HG02981 (cell line): ENCODE measurements around the gene PHC2.

ENCODE experiments used
- ATAC-seq: cut with Tn5 transposase; IDR thresholded peaks from one replicate; pipeline ENCODE4 v1.9.1; 2021; ENCODE audit warnings: mild to moderate bottlenecking, moderate library complexity; ENCODE audit not compliant: unreplicated experiment

PHC2 gene

DNA sequence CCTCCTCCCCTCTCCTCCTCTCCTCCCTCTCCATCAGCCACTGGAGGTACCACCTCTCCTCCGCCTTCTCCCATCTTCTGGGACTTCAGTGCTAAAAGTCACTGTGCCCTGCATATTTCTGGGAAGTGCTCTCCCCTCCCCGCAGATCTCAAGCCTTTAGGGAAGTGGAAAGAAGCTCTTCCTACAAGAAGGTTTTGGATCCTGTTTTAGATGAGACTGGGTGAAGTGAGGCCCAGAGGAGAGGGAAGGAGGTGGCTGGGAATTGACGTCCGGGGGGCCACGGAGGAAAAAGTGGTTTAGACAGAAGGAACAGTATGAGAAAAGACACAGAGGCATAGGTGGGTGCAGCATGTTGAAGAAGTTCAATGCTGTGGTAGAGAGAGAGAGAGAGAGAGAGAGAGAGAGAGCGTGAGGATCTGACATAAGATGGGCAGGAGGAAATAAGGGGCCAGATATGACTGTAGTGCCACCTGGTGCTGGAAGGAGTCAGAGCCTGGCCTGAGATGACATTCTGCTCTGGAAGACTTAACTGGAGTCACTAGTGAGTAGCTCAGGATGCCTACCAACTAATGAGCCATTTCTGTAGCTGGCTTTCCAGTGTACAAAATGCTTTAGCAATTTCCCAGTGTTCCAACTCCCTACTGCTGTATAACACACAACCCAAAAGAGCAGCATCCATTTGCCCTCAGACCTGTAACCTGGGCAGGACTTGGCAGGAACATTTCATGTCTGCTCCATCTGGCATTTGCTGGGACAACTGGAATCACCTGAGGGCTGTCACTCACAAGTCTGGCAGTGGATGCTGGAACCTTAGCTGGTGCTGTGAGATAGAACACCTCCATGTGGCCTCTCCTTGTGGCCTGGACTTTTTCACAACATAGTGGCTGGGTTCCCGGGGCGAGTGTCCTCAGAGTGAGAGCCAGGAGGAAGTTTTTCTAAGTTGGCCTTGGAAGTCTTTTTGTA is 24.9 kb upstream of the PHC2 start:
- peak; percentile 55 for ATAC-seq

DNA sequence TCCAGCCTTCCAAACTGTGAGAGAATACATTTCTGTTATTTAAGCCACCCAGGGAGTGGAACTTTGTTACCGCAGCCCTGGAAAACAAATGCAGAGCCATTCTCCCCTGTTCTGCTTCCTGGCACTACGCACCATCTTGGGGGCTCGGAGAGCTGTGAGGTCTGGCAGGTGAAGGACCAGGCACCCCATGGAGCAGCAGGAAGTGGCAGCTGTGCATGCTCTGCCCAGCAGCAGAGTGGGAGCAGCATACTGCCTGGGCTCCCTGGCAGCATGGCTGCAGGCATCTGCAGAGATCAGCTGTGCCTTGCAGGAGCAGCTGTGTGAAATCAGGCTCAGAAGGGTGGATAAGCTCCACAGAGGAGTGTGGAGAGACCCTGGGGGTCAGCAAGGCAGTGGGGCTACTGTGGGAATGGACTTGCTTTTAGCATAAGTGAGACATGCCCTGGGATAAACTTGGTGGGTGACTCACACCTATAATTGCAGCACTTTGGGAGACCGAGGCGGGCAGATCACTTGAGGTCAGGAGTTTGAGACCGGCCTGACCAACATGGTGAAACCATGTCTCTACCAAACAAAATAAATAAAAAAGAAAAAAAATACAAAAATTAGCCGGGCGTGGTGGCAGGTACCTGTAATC is 23.9 kb upstream of the PHC2 start:
- no peak for ATAC-seq

DNA sequence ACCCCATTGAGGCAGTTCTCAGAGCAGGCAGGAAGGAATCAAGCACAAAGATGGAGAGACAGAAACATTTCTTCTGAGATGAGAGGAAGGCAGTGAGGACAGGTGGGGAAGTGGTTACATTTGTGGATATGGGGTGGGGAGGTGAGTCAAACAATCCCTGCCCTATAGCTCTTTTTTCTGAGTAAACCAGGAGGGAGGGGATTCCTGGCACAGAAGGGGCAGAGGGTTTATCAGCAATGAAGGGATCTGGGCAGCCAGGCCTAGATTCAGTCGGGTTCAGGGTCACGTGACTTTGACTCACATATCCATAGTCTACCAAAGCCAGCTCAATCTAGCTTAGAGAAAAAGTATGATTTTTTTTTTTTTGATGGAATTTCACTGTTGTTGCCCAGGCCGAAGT is 15.7 kb upstream of the PHC2 start:
- no peak for ATAC-seq

DNA sequence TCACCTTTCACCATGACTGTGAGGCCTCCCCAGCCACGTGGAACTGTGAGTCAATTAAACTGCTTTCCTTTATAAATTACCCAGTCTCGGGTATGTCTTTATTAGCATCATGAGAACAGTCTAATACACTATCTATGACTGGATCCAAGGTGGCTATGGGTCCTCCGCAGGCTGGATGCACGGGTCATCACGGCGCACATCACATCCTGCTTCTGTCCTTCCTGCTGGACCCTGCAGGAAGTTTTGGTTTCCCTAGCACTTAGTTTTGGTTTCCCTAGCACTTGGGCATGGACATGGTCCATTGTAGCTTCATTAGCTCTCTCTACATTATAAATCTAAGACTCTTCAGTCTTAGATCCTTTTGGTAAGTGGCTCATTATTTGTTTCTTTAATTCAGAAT is 14.2 kb upstream of the PHC2 start:
- no peak for ATAC-seq

DNA sequence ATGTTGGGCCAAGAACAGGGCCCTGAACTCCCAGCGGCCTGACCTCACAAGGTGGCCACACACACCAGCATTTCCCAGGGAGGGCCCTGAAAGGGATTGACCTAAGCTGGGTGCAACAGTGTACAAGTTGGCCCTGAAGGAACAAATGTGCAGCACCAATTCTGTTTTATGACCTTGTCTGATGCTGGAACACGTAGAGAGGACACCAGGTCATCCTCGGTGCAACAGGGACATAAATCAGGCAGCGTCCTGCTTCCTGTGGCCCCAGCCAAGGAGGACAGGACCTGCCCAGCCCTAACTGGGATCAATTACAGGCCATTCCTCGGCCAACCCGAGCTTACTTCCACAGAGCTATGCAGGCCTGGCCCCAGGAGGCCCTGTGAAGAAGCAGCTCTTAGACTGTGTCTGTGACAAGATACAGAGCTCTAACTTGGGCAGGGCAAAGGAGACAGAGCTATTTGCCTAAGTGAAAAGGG is 12.8 kb upstream of the PHC2 start:
- no peak for ATAC-seq

DNA sequence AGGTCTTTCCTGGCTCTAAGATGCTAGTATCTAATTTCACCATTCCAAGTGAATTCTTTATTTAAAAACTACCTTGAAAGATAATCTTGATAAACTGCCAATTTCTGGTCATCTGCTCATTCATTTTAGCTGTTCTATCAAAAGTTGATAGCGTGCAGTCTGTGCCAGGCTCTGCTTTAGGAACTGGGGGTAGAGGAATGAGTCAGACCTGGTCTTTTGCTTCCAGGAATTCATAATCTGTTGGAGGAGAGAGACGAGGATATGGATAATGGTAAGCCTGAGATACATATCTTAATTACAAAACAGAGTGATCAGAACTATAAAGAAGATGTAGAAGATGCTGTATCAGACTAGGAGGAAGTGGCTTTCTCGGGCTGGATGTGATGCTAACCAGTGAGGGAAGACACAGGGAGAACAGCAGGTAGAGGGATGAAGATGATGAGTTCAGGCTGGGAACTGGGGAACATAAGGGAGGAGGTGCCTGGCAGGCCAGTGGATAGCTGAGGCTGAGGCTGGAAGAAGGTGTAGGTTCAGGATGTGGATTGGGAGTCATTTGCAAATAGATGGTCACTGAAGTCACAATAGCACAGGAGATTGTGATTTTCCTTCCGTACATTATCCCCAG is 12.3 kb upstream of the PHC2 start:
- ATAC-seq = no peak

DNA sequence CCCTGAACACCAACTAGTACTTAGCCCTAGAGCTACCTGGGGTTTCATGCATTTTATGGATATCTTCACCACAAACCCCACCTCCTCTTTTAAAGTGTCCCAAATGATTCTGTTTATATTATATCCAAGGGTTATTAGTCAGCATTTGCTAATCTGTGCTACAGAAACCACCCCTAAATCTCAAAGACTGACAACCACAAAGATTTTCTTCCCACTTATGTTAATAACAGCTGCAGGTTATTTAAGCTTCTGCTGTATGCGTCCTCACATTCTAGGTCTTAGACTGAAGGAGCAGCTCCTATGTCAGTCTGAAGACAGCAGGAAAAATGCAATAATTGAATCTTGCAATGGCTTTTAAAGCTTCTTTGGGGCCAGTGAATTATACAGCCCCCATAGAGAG is 11.2 kb upstream of the PHC2 start:
- ATAC-seq = no peak

DNA sequence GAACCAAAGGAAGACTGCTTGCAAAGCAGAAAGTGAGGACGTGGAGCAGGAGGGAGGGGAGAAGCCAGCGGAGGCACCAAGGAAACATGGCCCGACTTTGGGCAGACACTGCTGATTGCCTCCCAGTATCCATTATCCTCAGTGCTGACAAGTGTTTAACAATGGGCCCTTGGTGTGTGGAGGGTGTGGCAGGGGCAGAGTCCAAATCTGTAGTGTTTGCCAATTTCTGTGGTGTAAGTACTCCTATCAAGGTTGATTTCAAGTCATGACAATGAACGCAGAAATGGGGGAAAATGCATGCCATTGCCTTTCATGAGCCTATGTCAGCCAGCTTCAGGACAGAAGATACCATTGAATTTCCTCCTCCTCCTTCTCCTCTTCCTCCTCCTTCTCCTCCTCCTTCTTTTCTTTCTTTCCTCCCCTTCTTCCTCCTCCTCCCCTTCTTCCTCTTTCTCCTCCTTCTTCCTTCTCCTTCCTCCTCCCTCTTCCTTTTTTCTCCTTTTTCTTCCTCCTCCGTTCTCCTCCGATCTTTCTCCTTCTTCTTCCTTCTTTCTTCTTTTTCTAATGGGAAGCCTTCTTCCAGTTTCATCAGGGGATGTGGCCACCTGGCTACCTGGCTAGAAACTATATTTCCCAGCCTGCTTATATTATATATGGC is 10.3 kb upstream of the PHC2 start:
- ATAC-seq = no peak

DNA sequence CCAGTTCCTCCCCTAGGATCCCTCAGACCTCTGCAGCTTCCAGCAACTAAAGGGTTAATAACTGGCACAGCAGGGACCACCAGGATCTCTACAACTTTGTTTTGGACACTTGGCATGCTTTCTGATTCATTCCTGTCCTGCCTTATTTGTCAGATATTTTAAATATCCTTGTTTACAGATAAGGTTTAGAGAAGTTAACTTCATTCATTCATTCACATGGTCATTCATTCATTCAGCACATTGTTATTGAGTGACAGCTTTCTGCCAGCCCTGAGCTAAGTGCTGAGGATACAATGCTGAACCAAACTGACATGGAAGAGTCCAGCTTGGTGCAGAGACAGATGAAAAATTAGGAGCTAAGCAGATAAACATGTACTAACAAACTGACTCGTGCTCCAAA is 8.8 kb upstream of the PHC2 start:
- ATAC-seq = no peak

DNA sequence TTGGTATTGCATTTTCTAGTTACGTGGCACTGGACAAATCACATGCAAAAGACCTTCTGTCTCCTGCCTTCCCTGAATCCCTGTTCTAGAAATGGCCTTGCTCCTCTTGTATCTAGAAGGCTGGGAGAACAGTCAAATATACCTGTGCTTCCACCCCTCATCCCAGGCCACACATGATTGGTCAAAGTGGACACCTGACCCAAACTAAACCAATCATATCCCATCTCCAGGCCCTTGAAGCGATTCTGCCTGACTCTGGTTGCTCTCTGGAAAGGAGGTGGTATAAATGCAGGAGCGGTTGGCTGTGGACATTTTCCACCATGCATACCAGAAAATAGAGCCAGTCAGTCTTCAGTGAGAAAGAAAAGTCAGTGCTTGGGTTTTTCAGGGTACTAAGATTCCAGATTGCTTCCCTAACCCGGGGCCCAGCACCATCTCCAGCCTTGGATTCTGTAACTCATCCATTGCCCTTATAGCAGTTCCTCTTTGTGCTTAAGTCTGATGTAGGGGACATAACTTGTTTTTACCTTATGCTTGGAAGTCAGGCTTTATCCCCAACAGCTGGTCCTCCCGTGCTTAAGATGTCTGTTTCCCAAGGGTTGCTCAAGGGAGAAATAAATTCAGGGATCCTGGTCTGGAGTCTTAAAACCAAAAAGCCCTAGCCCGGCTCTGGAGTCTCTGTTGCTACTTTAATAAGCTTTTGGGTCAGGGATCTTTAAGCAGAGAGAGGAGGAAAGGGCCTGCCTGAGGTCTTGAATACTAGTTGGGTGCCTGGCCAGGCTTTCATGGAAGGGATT is 7.7 kb upstream of the PHC2 start:
- ATAC-seq = no peak

DNA sequence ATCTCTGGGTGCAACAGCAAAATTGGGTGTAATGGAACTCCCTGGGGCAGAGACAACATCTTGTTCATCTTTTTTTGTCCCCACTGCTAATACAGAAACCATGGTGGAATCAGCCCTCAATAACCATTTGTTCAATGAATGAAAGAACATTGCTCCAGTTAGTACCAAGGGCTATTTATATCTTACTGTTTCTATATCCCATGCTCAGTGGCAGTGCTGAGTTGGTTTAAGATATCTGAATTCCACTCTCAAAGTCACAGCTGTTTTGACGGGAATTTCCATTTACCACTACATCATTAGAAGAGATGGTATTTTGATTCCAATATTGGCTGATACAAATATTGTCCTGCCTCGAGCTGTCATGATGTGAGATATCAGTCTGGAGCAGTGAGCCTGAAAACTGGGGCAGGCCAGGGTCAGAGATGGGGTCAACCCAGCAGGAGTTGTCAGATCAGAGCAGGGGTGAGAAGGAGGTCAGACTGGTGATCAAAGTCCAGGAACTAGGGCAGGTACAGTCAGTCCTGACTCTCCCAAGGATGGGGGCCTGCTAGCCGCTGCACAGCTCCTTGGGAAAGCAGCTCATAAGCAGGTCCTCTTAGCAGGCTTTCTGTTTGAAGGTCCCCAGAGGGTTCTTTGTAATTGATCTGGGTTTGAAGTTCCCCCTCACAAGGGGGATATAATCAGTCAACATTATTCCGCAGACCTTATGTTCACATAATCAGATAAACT is 5.8 kb upstream of the PHC2 start:
- no peak for ATAC-seq

DNA sequence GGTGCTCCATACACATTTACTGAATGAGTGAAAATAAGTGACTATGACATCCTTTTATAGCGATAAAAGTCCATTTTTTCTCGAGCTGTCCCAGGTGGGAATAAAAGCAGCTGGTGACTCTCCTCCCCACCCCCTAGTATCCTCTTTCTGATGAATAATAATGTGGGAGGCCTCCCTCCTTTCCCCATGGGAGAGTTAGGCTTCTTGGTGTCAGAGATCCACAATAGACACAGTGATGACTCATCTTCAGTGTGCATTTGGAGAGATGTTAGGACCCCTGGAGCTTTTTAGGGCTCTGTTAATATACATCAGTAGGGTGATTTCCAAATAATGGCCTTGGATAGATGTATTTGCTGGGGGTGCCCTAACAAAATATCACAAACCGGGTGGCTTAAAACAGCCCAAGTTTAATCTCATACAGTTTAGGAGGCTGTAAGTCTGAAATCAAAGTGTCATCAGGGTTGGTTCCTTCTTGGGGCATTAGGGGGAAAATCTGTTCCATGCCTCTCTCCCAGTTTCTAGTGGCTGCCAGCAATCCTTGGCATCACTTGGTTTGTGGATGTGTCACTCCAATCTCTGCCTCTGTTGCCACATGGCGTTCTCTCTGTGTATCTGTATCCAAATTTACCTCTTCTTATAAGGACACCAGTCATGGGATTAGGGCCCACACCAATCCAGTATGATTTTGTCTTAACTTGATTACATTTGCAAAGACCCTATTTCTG is 4.4 kb upstream of the PHC2 start:
- ATAC-seq = no peak

DNA sequence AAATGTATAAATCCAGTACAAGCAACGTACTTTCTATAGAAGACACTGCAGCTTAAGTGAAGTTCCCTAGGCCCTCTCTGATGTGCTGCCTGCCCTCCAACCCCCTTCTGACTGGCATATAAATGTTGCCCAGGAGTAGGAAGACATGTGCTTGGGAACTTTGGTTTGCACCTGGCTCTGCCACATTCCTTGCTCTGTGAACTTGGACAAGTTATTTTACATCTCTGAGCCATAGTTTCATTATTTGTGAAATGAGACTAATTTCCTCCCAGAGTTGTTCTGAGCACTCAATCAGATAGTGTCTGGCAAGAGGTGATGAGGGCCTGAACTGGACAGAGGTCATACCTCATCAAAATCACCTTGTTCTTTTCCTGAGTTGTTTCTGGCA is 3.5 kb upstream of the PHC2 start:
- no peak for ATAC-seq

DNA sequence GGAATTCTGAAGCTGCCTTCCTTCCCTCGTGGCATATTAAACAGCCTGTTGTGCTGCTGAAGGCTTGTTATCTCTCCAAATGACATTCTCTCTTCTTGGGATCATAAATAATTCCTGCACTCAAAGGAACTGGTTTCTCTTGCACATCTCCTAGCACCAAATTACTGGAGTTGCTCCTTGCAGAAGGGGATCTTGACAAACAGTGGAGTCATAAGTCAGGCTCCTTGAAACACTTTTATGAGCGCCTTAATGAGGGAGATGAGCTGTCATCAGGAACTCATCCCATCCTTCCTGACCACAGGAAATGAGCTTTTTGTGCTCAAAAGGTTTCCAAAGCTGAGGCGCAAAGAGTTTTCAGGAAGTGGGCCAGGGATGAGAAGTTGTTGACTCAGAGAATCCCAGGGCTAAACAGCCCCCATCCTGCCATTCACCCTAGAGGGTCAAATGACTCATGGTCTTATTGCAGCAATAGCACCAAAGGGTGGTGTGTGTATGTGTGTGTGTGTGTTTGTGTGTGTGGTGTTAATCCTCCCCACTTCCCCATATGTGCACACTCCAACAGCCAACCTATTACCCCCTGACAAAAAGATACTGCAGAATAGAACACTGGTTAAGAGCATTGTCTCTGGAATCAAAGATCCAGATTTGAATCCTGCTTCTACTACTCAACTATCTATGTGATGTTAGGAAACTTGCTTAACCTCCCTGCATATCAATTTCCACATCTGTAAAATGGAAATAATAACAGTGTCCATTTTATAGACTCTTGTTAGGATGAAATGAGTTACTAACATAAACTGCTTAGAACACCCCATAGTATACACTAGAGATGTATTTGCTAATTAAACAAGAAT is 2.8 kb upstream of the PHC2 start:
- ATAC-seq = no peak

DNA sequence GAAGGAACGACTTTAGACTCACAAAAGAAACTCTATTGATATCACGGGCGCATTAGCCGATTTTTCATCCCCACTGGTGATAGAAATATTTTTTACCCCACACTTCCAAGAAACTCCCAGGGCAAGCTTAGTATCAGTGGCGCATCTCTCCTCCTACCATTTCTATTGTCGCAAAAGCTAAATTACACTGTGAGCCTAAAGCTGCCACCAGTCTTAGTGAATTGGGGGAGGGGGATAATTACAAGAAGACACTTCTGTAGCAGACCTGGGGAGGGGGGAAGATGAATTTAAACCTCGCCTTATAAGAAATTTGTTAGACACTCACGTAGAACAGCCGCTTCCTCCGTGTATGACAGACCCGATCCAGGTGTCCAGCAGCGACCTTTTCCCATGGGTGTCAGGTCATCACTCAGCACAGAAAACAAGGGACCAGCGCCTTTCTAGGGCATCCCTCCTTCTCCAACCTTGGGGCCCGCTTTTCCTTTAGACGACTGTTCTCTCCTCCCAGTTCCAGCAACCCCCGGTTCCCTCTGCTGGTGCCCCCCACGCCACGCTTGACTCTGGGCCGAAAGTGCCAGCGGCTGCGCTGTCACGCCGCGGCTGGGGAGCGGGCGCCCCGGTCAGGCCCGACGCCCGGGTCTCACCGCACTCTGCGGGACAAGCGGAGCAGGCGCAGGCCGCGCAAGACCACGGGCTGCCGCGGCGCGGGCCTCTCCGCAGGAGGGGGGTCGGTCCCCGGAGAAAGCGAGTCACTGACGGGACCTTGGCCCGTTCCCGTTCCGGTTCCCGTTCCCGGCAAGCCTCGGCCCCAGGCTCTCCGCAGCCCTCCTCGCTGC is 821 bp downstream of the PHC2 start:
- ATAC-seq = no peak

DNA sequence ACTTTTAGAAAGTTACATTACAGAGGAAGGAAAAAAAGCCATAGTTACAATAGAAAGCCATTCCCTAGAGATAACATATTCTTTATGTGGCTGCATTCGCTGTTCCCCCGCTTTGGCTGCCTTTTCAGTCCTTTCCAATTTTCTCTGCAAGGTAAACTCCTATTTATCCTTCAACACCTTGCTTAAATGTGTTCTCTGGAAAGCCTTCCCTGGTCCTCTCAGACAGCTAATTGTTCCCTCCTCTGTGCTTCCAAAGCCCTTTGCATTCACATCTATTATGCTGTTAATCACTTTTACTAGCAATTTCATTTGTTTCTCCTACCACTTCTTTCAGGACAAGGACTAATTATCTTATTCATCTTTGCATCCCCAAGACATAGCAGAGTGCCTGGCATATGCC is 1.6 kb downstream of the PHC2 start:
- ATAC-seq = no peak

DNA sequence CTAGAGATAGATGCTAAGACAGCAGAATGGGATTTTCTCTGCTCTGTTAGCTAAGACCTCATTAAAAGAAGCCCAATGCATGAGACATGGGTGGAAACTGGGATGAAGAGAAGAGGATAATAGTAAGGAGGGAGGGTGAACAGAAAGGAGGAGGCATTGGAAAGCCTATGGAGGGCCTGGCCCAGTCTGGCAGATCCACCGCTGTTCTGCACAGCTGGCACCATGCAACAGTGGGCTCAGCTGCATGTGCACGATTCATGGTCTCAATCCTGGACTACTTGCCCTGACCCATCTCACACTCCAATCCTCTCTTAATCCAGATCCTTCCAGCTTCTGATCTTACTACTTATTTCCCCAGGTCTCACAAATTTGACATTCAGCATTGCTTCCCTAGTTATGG is 2.2 kb downstream of the PHC2 start:
- no peak for ATAC-seq
